ENCODE results near the gene EDA.

Gene EDA
- total RNA-seq, result 3.2 to 14.5 (median 7.0) reads per million in 4 donors

GRCh38 chrX:69615779-69616456 lies at the start of gene EDA:
Gene EDA (plus strand): TSS chrX:69616113.
- peak in 4 of 5 donors; percentile 42 to 66 (median 55) for DNase-seq

GRCh38 chrX:69568828-69569227 lies 47.1 kb upstream of the EDA start:
- DNase-seq, result no peak

- no peak for DNase-seq
These were observed 18.5 kb upstream of the EDA start for GRCh38 chrX:69597399-69597798.

- DNase-seq, result no peak
These were observed 15.7 kb upstream of the EDA start for GRCh38 chrX:69600182-69600581.

- no peak for DNase-seq
These were observed 12.2 kb upstream of the EDA start for GRCh38 chrX:69603566-69604194.

GRCh38 chrX:69605521-69605920 lies 10.4 kb upstream of the EDA start:
- DNase-seq, result no peak

- DNase-seq, result no peak
These were observed 8.3 kb upstream of the EDA start for GRCh38 chrX:69607616-69608015.

- DNase-seq, result no peak
These were observed 2.0 kb upstream of the EDA start for GRCh38 chrX:69613946-69614345.

- no peak for DNase-seq
These were observed 1.0 kb upstream of the EDA start for GRCh38 chrX:69614886-69615285.

GRCh38 chrX:69615342-69615741 lies 571 bp upstream of the EDA start:
- DNase-seq, result no peak

- peak in 1 of 5 donors; percentile 1 for DNase-seq
These were observed 717 bp downstream of the EDA start for GRCh38 chrX:69616457-69617203.

GRCh38 chrX:69618803-69619202 lies 2.9 kb downstream of the EDA start:
- DNase-seq, result peak in 1 of 5 donors; percentile 6

- DNase-seq, result no peak
These were observed 10.2 kb downstream of the EDA start for GRCh38 chrX:69626129-69626528.

- no peak for DNase-seq
These were observed 11.8 kb downstream of the EDA start for GRCh38 chrX:69627744-69628143.

GRCh38 chrX:69630147-69630546 lies 14.2 kb downstream of the EDA start:
- no peak for DNase-seq

- DNase-seq, result no peak
These were observed 48.8 kb downstream of the EDA start for GRCh38 chrX:69664693-69665092.

- DNase-seq, result no peak
These were observed 54.2 kb downstream of the EDA start for GRCh38 chrX:69670001-69670555.

- DNase-seq, result no peak
These were observed 59.0 kb downstream of the EDA start for GRCh38 chrX:69674891-69675290.

- no peak for DNase-seq
These were observed 89.9 kb downstream of the EDA start for GRCh38 chrX:69705818-69706217.

- DNase-seq, result no peak
These were observed 102.2 kb downstream of the EDA start for GRCh38 chrX:69718102-69718501.

GRCh38 chrX:69724307-69724706 lies 108.4 kb downstream of the EDA start:
- no peak for DNase-seq

GRCh38 chrX:69740317-69740716 lies 124.4 kb downstream of the EDA start:
- DNase-seq, result no peak

- no peak for DNase-seq
These were observed 125.8 kb downstream of the EDA start for GRCh38 chrX:69741721-69742120.

GRCh38 chrX:69746051-69746450 lies 130.1 kb downstream of the EDA start:
- no peak for DNase-seq

Measured in T-helper 1 cell (primary cell).